ENCODE measurements around the gene JPH4.
"Not testable (repeated sequence)": the region's sequence is repeated elsewhere in the genome, so short reads cannot be mapped to it uniquely, and the experiment has no call there.

JPH4 gene

DNA sequence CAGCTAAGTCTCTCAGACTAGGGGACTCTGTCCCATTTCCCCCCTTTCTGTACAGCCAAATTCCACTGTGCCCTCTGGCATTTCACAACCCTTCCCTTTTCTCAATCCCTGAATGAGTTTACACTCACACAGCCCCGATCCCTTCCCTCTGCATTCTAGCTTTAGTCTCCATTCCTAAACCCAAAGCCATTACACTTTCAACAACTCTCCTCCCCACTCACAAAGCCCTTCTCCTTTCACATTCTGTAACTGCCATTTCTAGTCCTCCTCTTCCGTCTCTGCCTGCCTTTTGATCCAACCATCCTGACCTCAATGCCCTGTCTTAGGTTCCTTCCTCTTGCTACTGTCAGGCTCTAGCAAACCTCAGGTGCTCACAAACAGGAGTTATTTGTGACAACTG lies 30.7 kb downstream of the JPH4 start:
- DNase-seq (ENCODE audit: low spot score) = no peak

DNA sequence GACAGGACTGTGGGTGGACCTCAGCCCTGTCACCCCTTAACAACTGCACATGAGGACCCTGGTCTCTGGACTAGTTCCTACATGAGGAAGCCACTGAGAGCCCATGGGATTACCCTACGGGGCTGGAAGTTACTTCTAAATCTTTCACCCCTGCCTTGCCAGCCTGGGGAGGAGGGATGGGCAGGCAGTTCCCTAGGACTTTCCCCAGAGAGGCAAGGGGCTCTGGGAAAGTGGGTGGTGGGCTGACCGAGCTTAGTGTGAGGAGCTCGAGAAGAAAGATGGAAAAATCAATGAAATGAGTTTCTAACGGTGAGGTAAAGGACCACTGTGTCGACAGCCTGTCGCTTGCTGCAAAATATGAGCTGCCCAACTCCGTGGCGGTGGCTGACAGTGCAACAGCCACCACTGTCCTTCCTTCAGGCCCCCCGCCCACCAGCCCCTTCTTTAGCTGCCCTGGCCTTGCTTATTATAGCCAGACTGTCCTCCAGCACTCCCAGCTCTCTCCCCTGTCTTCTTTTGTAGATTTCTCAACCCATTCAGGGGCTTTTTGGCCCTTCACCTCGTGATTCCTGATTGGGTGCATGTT lies 32.0 kb downstream of the JPH4 start:
- no peak for DNase-seq (ENCODE audit: low spot score)

DNA sequence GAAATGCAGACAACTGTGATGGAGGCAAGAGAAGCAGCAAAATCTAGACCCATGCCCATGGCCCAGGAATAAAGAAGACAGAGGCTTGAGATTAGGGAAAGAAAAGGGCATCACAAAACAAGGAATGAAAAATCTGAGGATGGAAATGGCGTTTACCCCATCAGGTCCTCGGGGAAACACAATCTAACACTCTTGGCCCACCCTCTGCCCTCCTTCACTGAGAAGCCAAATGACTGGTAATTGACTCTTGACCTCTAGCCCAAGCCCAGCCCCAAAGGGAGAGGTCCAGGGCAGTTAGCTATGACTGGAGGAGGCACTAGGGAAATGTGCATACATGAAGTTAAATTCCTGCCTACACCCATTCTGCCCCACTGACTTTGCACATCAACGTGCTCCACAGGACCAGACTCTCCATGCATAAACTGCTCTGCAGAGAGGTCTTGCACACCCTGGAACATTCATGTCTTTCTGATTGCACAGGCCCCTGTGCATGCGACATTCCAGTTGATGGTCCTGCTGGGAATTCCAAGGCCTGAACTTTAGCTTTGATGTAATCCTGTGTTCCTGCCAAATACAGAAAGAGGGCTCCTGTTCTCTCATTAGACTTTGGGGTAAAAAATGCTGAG lies 32.7 kb downstream of the JPH4 start:
- no peak for DNase-seq (ENCODE audit: low spot score)

DNA sequence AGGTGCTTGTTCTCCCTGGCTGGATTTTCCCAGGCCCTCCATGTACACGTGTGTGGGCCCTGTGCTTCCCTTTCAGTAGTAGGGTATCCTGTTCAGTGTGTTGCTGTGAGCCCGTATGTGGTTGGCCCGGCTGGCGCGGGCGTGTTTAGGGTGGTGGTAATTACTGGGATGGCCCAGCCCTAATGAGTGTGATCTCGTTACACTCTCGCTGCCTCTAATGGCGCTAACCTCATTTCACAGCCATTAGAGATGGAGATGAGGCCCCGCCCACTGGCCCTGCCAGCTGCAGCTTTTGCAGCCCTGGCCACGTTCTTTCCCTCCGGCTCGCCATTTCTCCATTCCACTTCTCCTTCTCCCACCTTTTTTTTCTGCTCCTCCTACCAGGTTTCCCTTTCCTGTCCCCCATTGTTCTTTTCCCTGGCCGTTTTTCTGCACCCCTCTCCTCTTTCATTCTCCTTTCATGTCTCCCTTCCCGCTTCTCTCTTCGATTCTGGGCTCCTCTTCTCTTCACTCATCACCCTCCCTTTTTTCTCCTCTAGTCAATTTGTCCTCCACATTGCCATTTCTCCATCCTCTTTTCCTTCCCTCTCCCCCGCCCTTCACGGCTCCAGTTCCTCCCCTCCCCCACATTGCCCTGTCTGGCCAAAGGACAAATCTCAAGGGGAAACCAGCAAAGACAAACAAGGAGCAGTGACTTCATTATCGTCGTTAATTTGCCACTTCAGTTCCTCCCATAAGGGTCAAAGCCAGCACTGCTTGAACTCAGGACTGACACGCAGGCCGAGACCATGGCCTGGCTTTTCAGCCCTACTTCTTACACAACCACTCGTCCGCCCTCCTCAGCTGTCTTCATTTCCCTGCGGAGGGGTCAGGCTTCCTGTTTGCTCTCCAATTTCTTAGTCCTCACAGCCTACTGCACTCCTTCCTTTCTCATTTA lies 33.8 kb downstream of the JPH4 start:
- no peak for DNase-seq (ENCODE audit: low spot score)

DNA sequence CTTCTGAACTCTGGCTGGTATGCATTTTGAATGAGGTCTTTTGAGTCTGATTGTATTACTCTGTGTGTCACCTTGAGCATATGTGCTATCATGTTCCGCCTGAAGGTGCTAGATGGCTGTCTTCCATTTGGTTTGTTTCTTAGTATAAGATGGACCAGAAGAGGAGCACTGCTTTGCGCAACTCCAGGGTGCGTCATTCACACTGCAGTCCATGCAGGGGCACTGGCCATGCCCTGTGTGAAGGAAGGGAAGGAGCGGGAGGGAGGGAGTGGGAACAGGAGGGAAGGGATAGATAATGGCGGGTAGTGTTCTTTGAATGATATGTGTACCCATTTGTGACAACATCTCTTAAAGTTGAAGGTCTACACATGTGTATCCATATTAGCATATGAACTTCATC lies 35.2 kb downstream of the JPH4 start:
- peak; percentile 19 for DNase-seq (ENCODE audit: low spot score)

GRCh38 chr14:23542261-23542660 lies 36.3 kb downstream of the JPH4 start:
- DNase-seq (ENCODE audit: low spot score) = no peak

GRCh38 chr14:23540141-23540469 lies 38.5 kb downstream of the JPH4 start:
- no peak for DNase-seq (ENCODE audit: low spot score)

DNA sequence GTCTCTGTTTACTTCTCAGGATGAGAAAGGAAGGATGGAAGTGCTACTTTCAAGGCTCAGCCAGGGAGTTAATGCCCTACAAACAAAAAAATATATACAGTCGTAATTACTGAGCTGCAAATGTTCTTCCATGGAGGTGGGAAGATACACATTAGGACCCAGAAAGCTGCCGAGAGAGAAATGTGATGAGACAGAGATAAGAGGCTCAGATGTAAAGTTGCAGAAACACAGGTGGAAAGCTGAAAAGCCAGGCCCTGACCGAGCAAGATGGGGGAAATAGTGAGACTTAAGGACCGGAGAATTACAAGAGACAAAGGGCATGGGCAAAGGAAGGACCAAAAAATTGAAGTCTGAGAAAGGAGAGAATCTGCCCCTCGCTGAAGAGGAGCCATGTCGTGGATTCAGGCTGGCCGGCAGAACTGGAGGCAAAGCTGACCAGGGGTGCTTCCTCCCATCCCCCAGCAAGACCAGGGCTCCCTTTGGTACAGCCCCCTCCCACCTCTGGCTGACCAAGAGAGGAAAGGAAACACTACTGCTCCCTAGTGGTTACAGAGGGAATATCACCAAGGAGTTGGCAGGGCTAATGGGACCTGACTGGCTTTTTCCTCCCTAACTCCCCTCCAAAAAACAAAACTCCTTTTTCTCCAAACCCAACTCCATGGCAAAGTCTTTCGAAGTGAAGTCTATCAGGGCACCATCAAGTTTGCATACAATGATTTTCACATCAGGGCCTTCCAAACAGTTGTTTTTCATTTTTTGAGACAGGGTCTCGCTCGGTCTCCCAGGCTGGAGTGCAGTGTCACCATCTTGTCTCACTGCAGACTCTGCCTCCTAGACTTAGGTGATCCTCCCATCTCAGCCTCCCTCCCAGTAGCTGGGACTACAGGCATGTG lies 39.1 kb downstream of the JPH4 start:
- peak; percentile 39 for DNase-seq (ENCODE audit: low spot score)

DNA sequence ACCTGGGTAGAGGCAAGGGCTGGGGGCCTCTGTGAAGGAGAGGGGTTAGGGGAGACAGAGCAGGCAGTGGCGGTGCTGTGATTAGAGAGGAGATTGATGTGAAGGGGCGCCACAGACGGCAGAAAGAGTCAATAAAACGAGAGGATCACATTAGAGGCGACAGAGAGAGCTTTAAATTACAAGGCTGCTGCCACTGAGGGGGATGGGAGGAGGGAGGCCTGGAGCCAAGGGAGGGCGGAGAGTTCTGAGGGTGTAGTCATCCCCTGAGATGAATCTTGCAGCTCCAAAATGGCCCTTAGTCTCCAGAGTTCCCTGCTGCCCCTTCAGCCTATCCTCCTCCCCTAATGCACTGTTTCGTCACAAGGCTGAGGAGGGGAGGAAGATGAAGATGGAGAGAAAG lies 39.8 kb downstream of the JPH4 start:
- DNase-seq (ENCODE audit: low spot score) = no peak

- no peak for DNase-seq (ENCODE audit: low spot score)
Measured at GRCh38 chr14:23538050-23538718, 40.4 kb downstream of the JPH4 start.

DNA sequence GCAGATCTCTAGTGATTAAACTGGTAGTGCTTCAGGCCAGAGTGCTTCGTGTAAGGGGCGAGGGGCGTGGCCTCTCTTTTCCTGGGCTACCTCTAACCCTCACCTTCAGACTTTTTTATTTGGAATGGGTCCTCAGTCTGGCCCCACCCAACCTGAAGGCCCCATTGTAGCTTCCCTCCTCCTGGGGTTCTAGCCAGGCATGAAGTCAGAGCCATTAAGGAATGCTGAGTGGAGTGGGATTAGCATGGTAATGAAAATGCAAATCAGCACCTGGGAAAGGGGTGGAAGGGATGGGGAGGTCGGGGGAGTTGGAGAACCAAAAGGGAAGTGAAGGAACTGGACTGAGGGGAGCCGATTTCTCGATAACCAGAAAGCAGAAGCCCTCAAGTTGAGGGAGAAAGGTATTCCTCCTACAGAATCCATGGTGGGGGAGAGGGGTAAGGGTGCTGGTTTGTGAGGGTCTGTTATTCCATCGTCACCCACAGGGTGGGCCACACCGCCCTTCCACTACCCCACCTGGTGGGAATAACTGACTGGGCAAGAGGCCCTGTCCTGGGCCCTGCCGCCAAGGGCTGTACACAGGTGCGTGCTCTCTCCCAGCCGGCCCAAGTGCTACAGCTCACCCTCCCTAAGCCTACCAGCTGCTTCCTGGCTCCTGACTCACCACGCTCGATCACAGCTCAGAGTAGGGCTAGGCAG lies 41.1 kb downstream of the JPH4 start:
- DNase-seq (ENCODE audit: low spot score) = peak; percentile 54

GRCh38 chr14:23536906-23537305 lies 41.7 kb downstream of the JPH4 start:
- DNase-seq (ENCODE audit: low spot score) = not testable (repeated sequence)

DNA sequence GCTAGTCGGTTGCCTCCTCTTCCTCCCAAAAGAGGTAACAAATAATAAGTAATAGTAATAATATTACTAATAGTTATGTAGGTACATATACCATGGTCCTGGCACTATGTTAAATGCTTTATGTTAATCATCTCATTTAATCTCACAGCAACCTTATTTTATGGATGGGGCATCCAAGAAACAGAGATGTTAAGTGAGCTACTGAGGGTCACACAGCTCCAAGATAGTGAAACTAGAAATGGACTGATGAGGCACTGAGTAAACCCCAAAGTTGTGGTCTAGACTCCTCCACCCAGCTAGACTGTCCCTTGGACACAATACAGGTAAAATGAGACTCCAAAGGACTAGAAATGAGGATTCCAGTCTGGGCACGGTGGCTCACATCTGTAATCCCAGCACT lies 42.1 kb downstream of the JPH4 start:
- DNase-seq (ENCODE audit: low spot score) = no peak

DNA sequence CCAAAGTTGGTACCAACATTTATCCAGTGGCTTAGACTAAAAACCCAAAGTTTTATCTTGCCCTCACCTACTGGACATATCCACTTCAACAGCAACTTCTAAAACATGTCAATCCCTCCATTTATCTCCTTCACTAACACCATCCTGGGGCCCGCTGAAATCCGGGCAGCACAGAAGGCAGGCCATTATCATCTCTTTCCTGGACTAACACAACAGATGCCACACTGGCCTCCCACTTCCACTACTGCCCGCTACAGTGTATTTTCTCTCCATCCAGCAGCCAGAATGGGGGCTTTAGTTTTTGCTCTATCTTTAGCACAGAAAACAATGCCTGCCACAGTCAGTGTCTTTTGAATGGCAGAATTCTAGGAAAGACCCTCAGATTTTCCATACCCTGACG lies 42.6 kb downstream of the JPH4 start:
- DNase-seq (ENCODE audit: low spot score) = no peak

- DNase-seq (ENCODE audit: low spot score) = no peak
Measured at GRCh38 chr14:23533652-23534435, 44.7 kb downstream of the JPH4 start.

DNA sequence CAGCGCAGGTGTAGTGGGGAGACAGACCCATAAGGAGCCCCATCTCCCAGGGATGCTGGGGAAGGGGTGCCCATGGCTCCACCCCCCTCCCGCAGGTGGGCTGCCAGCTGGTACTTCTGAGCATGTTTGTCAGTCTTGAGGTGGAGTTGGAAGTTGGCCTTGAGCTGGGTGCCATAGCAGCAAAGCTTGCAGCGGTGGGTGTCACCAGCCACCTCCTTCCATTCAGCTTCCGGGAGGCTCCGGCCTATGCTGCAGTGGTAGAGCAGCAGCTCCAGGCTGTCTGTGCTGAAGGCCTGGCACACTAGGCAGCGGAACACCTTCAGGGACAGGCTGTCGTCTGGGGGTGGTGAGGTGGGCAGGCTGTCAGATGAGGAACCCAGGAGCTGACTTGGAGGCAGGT lies 45.9 kb downstream of the JPH4 start:
- DNase-seq (ENCODE audit: low spot score) = no peak

- no peak for DNase-seq (ENCODE audit: low spot score)
Measured at GRCh38 chr14:23531391-23531790, 47.2 kb downstream of the JPH4 start.

- no peak for DNase-seq (ENCODE audit: low spot score)
Measured at GRCh38 chr14:23530375-23531055, 48.1 kb downstream of the JPH4 start.

GRCh38 chr14:23529016-23529415 lies 49.6 kb downstream of the JPH4 start:
- DNase-seq (ENCODE audit: low spot score) = no peak

- DNase-seq (ENCODE audit: low spot score) = no peak
Measured at GRCh38 chr14:23528555-23528954, 50.0 kb downstream of the JPH4 start.
